SK-N-SH (cell line): ENCODE data around the gene ANKH. TPM values are rescaled to one million over a fixed set of nuclear protein-coding genes. Genes with fewer than 3 reads are reported as not detected.

Experiments used
- CTCF ChIA-PET: fragments of 300-600, 350-600 bp; formaldehyde crosslinking; extraction: SDS; loops from one replicate; lab custom pipeline; 2021; lab: Yijun Ruan, JAX
- POLR2A ChIA-PET: fragments of 350-600 bp; sonication (Branson Sonifier 250); formaldehyde crosslinking; extraction: SDS; loops from one replicate; lab custom pipeline; 2020; ENCODE audit warnings: antibody characterized with exemption, inconsistent platforms; lab: Yijun Ruan, JAX
- DNase-seq: peaks from one replicate; pipeline ENCODE4 v3.0.0; 2012
- H2AFZ ChIP-seq: fragments of 200-600 bp; sonication (generic); 2 replicates; pipeline ENCODE4 v1.8.1; 2016; ENCODE audit warnings: antibody characterized with exemption, mild to moderate bottlenecking, low read depth
- H3F3A ChIP-seq: fragments of 200-600 bp; sonication (generic); replicated peaks from 2 replicates; pipeline ENCODE3; 2016; ENCODE audit warnings: antibody characterized with exemption, mild to moderate bottlenecking; ENCODE audit not compliant: insufficient read depth
- H3K27ac ChIP-seq, 2 experiments: fragments of 200-500 bp in 1 of 2; fragments of 200-600 bp in 1 of 2; sonication (Bioruptor generic) in 1 of 2; sonication (generic), shearing (Covaris generic) in 1 of 2; 2 replicates each; pipeline versions ENCODE4 v1.5.1 to v1.6.1; 2014 to 2016; ENCODE audit warnings: low read depth in 2 of 2, inconsistent platforms in 1 of 2, low read length in 1 of 2, mild to moderate bottlenecking in 1 of 2, mixed read lengths in 1 of 2
- H3K27me3 ChIP-seq: fragments of 200-600 bp; sonication (generic), shearing (Covaris generic); 2 replicates; pipeline ENCODE4 v1.6.1; 2016; ENCODE audit warnings: mixed run types; ENCODE audit not compliant: insufficient read depth
- H3K36me3 ChIP-seq, 2 experiments: fragments of 200-500 bp in 1 of 2; fragments of 200-600 bp in 1 of 2; sonication (Bioruptor generic) in 1 of 2; sonication (generic) in 1 of 2; replicated peaks in 1 of 2; 2 replicates each; pipeline versions ENCODE3 to v1.5.1; 2014 to 2016; ENCODE audit warnings: low read length in 1 of 2, mild to moderate bottlenecking in 1 of 2; ENCODE audit not compliant: insufficient read depth in 2 of 2, control insufficient read depth in 1 of 2
- H3K4me1 ChIP-seq, 2 experiments: fragments of 200-500 bp in 1 of 2; fragments of 200-600 bp in 1 of 2; sonication (Bioruptor generic) in 1 of 2; sonication (generic), shearing (Covaris generic) in 1 of 2; 2 replicates each; pipeline versions ENCODE4 v1.5.1 to v1.6.1; 2014 to 2016; ENCODE audit warnings: low read depth in 1 of 2, low read length in 1 of 2, mixed run types in 1 of 2; ENCODE audit not compliant: insufficient read depth in 2 of 2, control insufficient read depth in 1 of 2
- H3K4me2 ChIP-seq: fragments of 200-600 bp; sonication (generic), shearing (Covaris generic); 2 replicates; pipeline ENCODE4 v1.6.1; 2017; ENCODE audit warnings: mixed run types
- H3K4me3 ChIP-seq, 2 experiments: fragments of 200-500 bp in 1 of 2; fragments of 200-600 bp in 1 of 2; sonication (Bioruptor generic) in 1 of 2; sonication (generic), shearing (Covaris generic) in 1 of 2; 2 replicates each; pipeline versions ENCODE4 v1.5.1 to v1.8.1; 2014 to 2016; ENCODE audit warnings: low read depth in 2 of 2, inconsistent platforms in 1 of 2, low read length in 1 of 2, mild to moderate bottlenecking in 1 of 2, mixed read lengths in 1 of 2, moderate library complexity in 1 of 2
- H3K79me2 ChIP-seq: fragments of 200-600 bp; sonication (generic); 2 replicates; pipeline ENCODE4 v1.8.1; 2017; ENCODE audit warnings: mild to moderate bottlenecking; ENCODE audit not compliant: insufficient read depth
- H3K9ac ChIP-seq: fragments of 200-600 bp; sonication (generic); 2 replicates; pipeline ENCODE4 v1.6.1; 2017; ENCODE audit warnings: mixed run types
- H3K9me2 ChIP-seq: fragments of 200-600 bp; sonication (generic); 2 replicates; pipeline ENCODE4 v1.6.1; 2017; ENCODE audit warnings: mixed run types
- H3K9me3 ChIP-seq: fragments of 200-600 bp; sonication (generic); 2 replicates; pipeline ENCODE4 v1.6.1; 2017; ENCODE audit warnings: mixed run types, mild to moderate bottlenecking, moderate library complexity
- H4K20me1 ChIP-seq: fragments of 200-600 bp; sonication (generic); 2 replicates; pipeline ENCODE4 v1.6.1; 2017; ENCODE audit warnings: mild to moderate bottlenecking, mixed run types; ENCODE audit not compliant: insufficient read depth
- CHD2 ChIP-seq: fragments of 150-350 bp; IDR thresholded peaks from 2 replicates; pipeline ENCODE4 v1.6.1; 2018; ENCODE audit warnings: low read length; ENCODE audit not compliant: partially characterized antibody
- EP300 ChIP-seq, 2 experiments: IDR thresholded peaks; 2 replicates each; pipeline versions ENCODE4 v1.4.0 to v1.6.1; 2012; ENCODE audit warnings: borderline replicate concordance in 1 of 2, low read depth in 1 of 2, low read length in 1 of 2
- FOSL2 ChIP-seq: IDR thresholded peaks from 2 replicates; pipeline ENCODE4 v1.4.0; 2012; ENCODE audit warnings: low read depth, mild to moderate bottlenecking, moderate library complexity, borderline replicate concordance
- GATA2 ChIP-seq: sonication (generic); formaldehyde crosslinking; IDR thresholded peaks from 2 replicates; pipeline ENCODE4 v1.5.0; 2020; ENCODE audit warnings: mild to moderate bottlenecking, missing genetic modification reagents
- MXI1 ChIP-seq: IDR thresholded peaks from 2 replicates; pipeline ENCODE4 v1.6.1; 2012; ENCODE audit warnings: mild to moderate bottlenecking, low read depth, low read length, improper control_type of control experiment
- NFIC ChIP-seq: IDR thresholded peaks from 2 replicates; pipeline ENCODE4 v1.4.0; 2012; ENCODE audit warnings: borderline replicate concordance
- RAD21 ChIP-seq: IDR thresholded peaks from 2 replicates; pipeline ENCODE4 v1.6.1; 2012; ENCODE audit warnings: mild to moderate bottlenecking, low read length
- RCOR1 ChIP-seq: fragments of 150-350 bp; IDR thresholded peaks from 2 replicates; pipeline ENCODE4 v1.6.1; 2017; ENCODE audit warnings: antibody characterized with exemption, low read length
- RXRA ChIP-seq: IDR thresholded peaks from 2 replicates; pipeline ENCODE4 v1.4.0; 2012; ENCODE audit warnings: low read depth, mild to moderate bottlenecking, borderline replicate concordance
- SMC3 ChIP-seq: IDR thresholded peaks from 2 replicates; pipeline ENCODE4 v1.6.1; 2012; ENCODE audit warnings: low read depth, low read length, improper control_type of control experiment
- TEAD4 ChIP-seq: IDR thresholded peaks from 2 replicates; pipeline ENCODE4 v1.4.0; 2012; ENCODE audit warnings: mild to moderate bottlenecking, borderline replicate concordance; ENCODE audit not compliant: insufficient read depth
- ZBTB33 ChIP-seq: IDR thresholded peaks from 2 replicates; pipeline ENCODE4 v1.4.0; 2012; ENCODE audit warnings: low read depth, borderline replicate concordance
- WGBS: methylation state at CpG from one replicate; pipeline ENCODE4 v1.1.6; 2017; ENCODE audit warnings: low lambda C conversion rate; 5-methylcytosine and 5-hydroxymethylcytosine counted together
- polyA plus RNA-seq, 3 experiments: library from polyadenylated mRNA; depleted of rRNA; stranded (reverse); fragments of >200 nt; gene quantifications; 2 replicates each; pipeline ENCODE4 v1.2.3, GENCODE V29; 2012
- TF ChIP-seq, protein P1 (sequence below): fragments of 150-350 bp; IDR thresholded peaks from 2 replicates; pipeline ENCODE4 v1.6.1; 2016; ENCODE audit warnings: mild to moderate bottlenecking, low read depth, low read length
- TF ChIP-seq, protein P2 (sequence below): IDR thresholded peaks from 2 replicates; pipeline ENCODE4 v1.4.0; 2012; ENCODE audit warnings: low read depth, borderline replicate concordance

Gene ANKH
- polyA plus RNA-seq, 1 of the 3 experiments (the other 2 are of a cell fraction) = 22.0 TPM

- ChIA-PET CTCF (interaction anchor here (3.5 kb wide), 1 partner anchor 12 kb away, joined by 14 read pairs; no protein-coding TSS in a partner anchor), POLR2A (no interaction called here)
- peaks cover 21 to 29% of the 10 kb centered on the region in 2 experiments for H3K36me3 ChIP-seq
- 85% methylated on average over 3 of the region's 3 CpGs for WGBS
- H3K9me2 ChIP-seq = no peaks in the 10 kb centered on the region
- TF ChIP-seq ZBTB33 (no peak), GATA2 (CRISPR knock-in tag) (no peak), FOSL2 (no peak), RXRA (no peak), RAD21 (no peak), SMC3 (no peak), MXI1 (no peak), NFIC (no peak), RCOR1 (no peak), TEAD4 (no peak), CHD2 (no peak), EP300 (IDR thresholded peaks at IDR 0.05; ENCODE audit: borderline replicate concordance in 1 of 2, low read depth in 1 of 2, low read length in 1 of 2) (no peak)
- TF ChIP-seq, protein P1, sequence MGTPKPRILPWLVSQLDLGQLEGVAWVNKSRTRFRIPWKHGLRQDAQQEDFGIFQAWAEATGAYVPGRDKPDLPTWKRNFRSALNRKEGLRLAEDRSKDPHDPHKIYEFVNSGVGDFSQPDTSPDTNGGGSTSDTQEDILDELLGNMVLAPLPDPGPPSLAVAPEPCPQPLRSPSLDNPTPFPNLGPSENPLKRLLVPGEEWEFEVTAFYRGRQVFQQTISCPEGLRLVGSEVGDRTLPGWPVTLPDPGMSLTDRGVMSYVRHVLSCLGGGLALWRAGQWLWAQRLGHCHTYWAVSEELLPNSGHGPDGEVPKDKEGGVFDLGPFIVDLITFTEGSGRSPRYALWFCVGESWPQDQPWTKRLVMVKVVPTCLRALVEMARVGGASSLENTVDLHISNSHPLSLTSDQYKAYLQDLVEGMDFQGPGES = no peak
- TF ChIP-seq, protein P2, sequence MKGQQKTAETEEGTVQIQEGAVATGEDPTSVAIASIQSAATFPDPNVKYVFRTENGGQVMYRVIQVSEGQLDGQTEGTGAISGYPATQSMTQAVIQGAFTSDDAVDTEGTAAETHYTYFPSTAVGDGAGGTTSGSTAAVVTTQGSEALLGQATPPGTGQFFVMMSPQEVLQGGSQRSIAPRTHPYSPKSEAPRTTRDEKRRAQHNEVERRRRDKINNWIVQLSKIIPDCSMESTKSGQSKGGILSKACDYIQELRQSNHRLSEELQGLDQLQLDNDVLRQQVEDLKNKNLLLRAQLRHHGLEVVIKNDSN = no peak
- H3K4me1 ChIP-seq = peaks cover under 1 to 8% of the 10 kb centered on the region in 2 experiments; a peak in 1 of 4 replicates
- no peak overlapping the region for H3K4me3 ChIP-seq
- DNase-seq = no peak
- no peaks in the 10 kb centered on the region for H3K27me3 ChIP-seq
- no peaks in the 10 kb centered on the region for H3K9me3 ChIP-seq
- no peaks in the 10 kb centered on the region for H3K79me2 ChIP-seq
- H3K4me2 ChIP-seq = no peak overlapping the region
- no peak overlapping the region for H3K9ac ChIP-seq
- peaks cover under 1% of the 10 kb centered on the region for H3F3A ChIP-seq
- no peak overlapping the region for H2AFZ ChIP-seq
- H3K27ac ChIP-seq = no peak overlapping the region
- H4K20me1 ChIP-seq = no peaks in the 10 kb centered on the region
These were observed 156.1 kb downstream of the ANKH start for GRCh38 chr5:14715481-14715880.
